HG03039 (cell line): ENCODE results near the gene SPEM1.

ENCODE experiments used
- ATAC-seq: cut with Tn5 transposase; IDR thresholded peaks from one replicate; pipeline ENCODE4 v1.9.1; 2021; ENCODE audit warnings: mild to moderate bottlenecking, moderate library complexity; ENCODE audit not compliant: unreplicated experiment

SPEM1 gene

GRCh38 chr17:7417056-7417655 lies 3.0 kb upstream of the SPEM1 start:
- ATAC-seq, result no peak

DNA sequence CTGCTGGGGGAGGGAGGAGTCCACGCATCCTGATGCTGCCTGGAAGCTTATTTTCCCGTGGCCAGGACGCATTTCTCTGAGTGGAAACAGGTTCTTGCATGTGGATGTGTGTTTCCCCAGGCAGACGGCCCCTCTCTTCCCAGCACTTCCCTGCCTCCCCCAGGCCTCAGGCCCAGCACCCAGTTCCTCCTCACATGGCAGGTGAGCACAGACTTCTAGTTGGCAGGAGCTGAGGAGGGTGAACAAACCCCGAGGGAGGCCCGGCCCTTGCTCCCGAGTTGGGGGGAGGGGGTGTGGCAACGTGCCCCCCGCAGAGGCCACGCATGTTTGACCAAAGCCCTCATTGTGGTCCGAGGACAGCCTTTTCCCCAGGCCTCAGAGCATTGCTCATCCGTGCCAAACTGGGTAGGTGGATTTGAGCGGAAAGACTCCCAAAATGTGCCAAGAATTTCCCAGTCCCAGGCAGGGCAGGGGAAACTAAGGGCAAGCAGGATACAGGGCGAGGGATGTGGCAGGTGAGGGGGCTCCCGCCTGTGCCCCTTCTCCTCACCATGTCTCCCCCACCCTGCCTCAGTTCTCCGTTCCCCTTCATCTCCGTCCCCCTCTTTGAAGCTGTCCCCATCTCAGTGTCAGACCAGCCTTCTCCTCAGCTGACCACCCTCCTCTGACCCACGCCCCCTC lies 1.5 kb upstream of the SPEM1 start:
- ATAC-seq, result no peak

DNA sequence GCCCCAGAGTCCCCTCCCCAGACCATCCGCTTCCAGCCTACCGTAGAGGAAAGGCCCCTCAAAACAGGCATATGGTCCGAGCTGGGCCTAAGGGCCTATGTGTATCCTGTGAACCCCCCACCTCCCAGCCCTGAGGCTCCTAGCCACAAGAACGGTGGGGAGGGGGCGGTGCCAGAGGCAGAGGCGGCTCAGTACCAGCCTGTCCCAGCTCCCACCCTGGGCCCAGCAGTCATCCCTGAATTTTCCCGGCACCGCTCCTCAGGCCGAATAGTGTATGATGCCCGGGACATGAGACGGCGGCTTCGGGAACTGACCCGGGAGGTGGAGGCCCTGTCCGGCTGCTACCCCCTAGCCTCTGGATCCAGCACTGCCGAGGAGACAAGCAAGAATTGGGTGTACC lies 1.1 kb downstream of the SPEM1 start:
- no peak for ATAC-seq

DNA sequence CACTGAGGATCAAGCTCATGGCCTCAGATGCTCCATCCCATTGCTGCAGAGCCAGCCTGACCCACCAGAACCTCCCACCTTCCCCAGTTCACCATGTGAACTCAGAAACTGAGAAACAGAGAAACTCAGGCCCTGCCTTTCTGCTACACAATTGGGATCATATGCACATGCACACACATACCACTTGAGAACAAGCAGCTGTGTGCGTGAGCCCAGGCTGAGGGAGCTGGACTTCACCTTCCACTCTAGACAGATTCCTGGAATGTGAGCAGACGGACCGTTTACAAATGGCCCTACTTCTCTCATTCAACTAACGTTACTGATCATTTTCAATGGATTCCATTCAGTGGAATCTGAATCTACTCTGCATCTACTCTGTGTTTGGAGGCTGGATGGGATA lies 3.6 kb downstream of the SPEM1 start:
- no peak for ATAC-seq

DNA sequence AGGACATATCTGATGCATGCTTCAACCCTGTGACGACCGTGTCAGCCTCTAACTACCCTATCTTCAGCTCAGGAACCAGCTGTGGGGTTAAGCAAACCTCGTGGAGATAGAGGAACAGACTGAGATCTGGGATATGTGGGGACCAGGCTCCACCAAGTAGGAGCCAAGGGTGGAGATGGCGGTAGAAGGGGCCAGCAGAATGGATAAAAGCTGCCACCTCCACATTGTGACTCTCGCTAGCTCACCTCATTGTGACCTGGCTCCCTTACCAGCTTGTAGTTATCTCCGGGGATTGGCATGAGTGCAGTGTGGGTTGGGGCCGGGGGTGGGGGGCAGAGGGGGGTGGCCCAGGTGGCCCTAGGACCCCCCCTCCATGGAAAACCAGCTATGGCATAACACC lies 5.2 kb downstream of the SPEM1 start, which contains the start of gene SPEM2:
Gene SPEM2, plus strand, starts transcription at position 301 of the 400 bp plus-strand sequence. Its CDS starts 73 bp downstream, at position 374.
- no peak for ATAC-seq

GRCh38 chr17:7425756-7426155 lies 5.6 kb downstream of the SPEM1 start:
- ATAC-seq, result no peak

- ATAC-seq, result no peak
Observed at GRCh38 chr17:7426203-7426863, 6.2 kb downstream of the SPEM1 start.

GRCh38 chr17:7426896-7427489 lies 6.9 kb downstream of the SPEM1 start:
- no peak for ATAC-seq

DNA sequence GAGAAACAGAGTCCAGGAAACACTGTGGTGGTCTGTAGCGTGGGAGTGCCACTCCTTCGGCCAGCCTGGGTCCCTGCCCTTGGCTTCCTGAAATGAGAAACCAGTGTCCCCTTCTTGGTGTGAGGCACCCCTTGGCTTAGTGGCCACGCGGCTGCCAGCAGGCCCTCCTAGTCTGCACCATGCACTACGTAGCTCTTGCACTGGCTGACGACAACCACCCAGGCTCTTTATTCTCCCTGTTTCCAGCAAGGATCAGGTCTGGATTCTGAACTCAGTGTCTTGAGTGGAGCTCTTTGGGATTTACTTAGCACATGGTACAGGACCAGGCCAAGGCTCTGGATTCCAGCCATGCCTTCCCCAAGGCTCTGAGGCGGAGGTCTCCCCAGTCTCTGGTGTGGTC lies 7.4 kb downstream of the SPEM1 start:
- no peak for ATAC-seq

DNA sequence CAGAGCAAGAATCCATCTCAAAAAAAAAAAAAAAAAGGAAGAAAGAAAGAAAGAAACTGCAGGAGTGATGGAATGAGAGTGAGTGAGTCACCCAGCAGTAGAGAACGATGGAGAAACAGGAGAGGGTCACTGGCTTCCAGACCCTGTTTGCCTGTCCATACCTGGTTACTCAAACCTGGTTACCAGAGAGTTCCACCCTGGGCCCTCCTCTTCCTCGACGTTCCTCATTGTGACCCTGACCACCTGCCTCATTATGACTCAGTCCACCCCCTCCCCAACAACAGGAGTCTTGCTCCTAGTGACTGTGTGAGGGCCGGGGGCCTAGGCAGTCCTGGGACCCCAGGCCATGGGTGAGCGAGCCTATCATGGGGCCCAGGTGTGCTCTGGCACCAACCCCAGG lies 8.4 kb downstream of the SPEM1 start, which contains the start of gene SPEM3:
Gene SPEM3, plus strand, starts transcription at position 301 of the 400 bp plus-strand sequence. Its CDS starts 46 bp downstream, at position 347.
- ATAC-seq, result no peak

DNA sequence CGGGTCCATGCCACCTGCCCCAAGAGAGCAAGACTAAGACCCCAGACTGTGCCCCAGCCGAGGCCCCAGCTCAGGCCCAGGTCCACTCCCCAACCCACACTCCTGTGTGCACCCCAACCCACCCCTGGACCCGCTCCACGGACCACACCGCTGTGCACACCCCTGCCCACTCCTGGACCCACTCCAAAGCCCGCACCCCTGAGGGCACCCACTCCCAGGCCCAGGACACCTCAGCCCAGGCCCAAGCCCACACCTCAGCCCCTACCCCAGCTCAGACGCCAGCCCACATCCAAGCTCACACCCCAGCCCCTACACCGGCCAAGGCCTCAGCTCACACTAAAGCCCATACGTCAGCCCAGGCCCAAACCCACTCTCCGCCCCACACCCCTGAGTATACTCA lies 9.6 kb downstream of the SPEM1 start:
- ATAC-seq, result no peak

- ATAC-seq, result no peak
Observed at GRCh38 chr17:7431231-7431630, 11.1 kb downstream of the SPEM1 start.

DNA sequence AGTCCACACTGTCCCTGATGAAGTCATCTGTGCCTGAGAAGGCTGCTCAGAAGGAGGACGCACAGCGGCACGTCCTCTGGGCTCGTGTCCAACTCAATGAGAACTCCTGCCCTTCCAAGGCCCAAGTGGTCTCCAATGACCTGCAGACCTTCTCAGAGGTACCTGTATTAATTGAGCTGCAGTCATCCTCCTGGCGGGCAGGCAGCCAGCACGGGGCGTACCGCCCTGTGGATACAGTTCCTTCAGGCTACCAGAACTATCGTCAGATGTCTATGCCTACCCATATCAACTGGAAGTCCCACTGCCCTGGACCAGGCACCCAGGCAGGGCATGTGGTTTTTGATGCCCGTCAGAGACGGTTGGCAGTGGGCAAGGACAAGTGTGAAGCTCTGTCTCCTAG lies 12.2 kb downstream of the SPEM1 start:
- no peak for ATAC-seq

DNA sequence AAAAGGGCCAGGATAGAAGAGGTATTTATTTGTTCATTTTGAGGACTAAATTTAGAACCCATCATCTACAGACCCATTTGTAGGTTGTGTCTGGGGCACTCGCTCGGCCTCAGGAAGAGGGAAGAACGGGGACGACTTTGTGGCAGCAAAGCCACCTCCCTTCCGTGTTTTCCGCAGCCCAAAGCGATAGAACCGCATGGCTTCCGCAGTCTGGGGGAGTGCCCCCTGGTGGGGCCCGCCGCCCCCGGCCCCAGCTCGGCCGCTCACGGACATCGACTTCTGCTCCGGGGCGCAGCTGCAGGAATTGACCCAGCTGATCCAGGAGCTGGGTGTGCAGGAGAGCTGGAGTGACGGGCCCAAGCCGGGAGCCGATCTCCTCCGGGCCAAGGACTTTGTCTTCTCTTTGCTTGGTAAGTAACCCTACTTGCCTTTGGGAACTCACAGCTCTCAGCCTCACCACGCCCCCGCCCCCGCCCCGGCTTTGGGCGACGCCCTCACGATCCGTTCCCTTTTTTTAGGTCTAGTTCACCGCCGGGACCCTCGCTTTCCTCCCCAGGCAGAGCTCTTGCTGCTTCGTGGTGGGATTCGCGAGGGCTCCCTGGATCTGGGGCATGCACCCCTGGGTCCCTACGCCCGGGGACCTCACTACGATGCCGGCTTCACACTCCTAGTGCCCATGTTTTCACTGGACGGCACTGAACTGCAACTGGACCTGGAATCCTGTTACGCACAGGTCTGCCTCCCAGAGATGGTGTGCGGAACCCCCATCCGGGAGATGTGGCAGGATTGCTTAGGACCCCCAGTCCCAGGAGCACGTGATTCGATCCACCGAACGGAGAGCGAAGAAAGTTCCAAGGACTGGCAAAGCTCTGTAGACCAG lies 15.8 kb downstream of the SPEM1 start:
- ATAC-seq, result no peak

DNA sequence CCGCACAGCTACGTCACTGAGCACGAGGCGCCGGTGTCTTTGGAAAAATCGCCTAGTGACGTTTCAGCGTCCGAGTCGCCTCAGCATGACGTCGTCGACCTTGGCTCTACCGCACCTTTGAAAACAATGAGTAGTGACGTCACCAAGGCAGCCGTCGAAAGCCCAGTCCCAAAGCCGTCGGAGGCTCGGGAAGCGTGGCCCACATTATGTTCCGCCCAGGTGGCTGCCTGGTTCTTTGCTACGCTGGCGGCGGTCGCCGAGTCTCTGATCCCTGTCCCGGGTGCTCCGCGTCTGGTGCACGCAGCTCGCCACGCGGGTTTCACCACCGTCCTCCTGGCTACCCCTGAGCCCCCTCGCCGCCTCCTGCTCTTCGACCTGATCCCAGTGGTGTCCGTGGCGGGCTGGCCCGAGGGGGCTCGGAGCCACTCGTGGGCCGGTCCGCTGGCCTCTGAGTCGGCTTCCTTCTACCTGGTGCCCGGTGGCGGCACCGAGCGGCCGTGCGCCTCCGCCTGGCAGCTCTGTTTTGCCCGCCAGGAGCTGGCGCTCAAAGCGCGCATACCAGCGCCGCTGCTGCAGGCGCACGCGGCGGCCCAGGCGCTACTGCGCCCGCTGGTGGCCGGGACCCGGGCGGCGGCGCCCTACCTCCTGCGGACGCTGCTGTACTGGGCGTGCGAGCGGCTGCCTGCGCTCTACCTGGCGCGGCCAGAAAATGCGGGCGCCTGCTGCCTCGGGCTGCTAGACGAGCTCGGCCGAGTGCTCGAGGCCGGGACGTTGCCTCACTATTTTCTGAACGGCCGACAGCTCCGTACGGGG lies 16.6 kb downstream of the SPEM1 start:
- no peak for ATAC-seq

DNA sequence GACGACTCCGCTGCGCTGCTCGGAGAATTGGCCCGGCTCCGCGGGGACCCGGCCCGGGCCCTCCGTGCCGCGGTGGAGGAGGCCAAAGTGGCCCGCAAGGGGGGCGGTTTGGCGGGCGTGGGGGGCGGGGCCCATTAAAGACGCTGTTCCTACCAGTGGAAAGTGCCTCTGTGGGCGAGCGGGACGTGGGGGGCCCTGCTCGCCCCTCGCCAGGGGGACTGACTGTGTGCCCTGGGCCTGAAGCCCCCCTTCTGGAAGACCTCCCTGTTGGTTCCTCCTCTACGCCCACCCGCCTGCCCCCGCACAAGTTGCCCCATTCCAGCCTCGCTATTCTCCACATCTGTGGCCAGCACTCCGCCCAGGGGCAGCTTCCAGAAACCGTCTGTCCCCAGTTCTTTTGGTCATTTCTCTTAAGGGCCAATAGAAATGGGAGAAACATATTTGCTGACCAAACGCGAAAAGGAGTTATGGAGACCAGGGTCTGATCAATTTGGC lies 17.3 kb downstream of the SPEM1 start:
- no peak for ATAC-seq

DNA sequence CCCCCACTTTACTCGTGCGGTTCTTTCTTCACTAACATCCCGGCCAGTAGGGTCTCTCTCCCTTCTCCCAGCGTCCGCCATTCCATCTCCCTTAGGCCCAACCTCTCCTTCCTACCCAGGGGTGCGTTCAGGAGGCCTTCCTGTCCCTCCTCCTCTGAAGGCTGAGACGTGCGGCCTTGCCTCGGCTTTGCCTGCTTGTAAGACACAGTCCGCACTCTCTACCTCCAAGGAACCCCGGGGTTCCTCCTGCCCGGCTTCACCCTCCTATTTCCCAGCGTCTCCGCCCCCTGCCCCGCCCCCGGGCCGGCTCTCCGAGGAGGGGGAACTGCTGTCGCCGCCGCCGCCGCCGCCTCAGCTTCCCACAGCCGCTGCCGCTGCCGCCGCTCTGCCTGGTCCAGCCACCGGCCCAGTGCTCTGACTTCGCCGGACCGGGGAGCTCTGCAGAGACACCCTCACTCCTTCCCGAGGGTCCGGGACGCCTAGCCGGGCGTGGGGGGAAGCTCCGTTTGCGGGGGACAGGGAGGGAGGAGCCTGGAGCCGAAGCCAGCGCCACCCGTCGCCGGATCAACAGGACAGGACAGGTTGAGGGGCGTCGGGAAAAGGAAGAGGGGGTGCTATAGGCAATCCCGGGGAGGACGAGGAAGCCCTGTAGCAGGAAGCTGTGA lies 18.0 kb downstream of the SPEM1 start:
- ATAC-seq, result no peak

- ATAC-seq, result no peak
Observed at GRCh38 chr17:7438656-7439460, 18.7 kb downstream of the SPEM1 start.
